Fibroblast of lung (primary cell): ENCODE results near the gene BAX. TPM values are rescaled to one million over a fixed set of nuclear protein-coding genes. Genes with fewer than 3 reads are reported as not detected.

Source experiments
- DNase-seq, 2 donors: peaks; one replicate each; pipeline versions ENCODE4 v3.0.0 to v3.0.0-alpha.2; 2010; ENCODE audit warnings: low read depth in 2 of 2
- H2AFZ ChIP-seq: 2 replicates; pipeline ENCODE4 v1.5.1; 2012; ENCODE audit warnings: low read length, control low read depth, inconsistent platforms
- H3K27ac ChIP-seq: 2 replicates; pipeline ENCODE4 v1.5.1; 2011; ENCODE audit warnings: low read length, control low read depth; ENCODE audit not compliant: insufficient read depth
- H3K27me3 ChIP-seq: 2 replicates; pipeline ENCODE4 v1.5.1; 2011; ENCODE audit warnings: mild to moderate bottlenecking, low read length; ENCODE audit not compliant: control insufficient read depth, insufficient read depth
- H3K36me3 ChIP-seq: 2 replicates; pipeline ENCODE4 v1.5.1; 2011; ENCODE audit warnings: low read length; ENCODE audit not compliant: control insufficient read depth, insufficient read depth
- H3K4me1 ChIP-seq: 2 replicates; pipeline ENCODE4 v1.5.1; 2011; ENCODE audit warnings: low read length; ENCODE audit not compliant: control insufficient read depth, insufficient read depth; ENCODE audit errors: extremely low read depth
- H3K4me2 ChIP-seq: 2 replicates; pipeline ENCODE4 v1.5.1; 2011; ENCODE audit warnings: low read length, control low read depth; ENCODE audit not compliant: insufficient read depth; ENCODE audit errors: extremely low read depth
- H3K4me3 ChIP-seq, 4 experiments: fragments of 200-600 bp in 1 of 4; sonication (generic) in 1 of 4; replicated peaks in 1 of 4; 2 replicates each; pipeline ENCODE4 v1.5.1; 2011 to 2016; ENCODE audit warnings: low read length in 4 of 4, low read depth in 3 of 4, mild to moderate bottlenecking in 3 of 4, control low read depth in 2 of 4, inconsistent platforms in 1 of 4, mixed read lengths in 1 of 4; ENCODE audit not compliant: insufficient read depth in 1 of 4; ENCODE audit errors: control extremely low read depth in 1 of 4
- H3K79me2 ChIP-seq: 2 replicates; pipeline ENCODE4 v1.5.1; 2012; ENCODE audit warnings: mild to moderate bottlenecking, low read length, inconsistent platforms; ENCODE audit not compliant: control insufficient read depth, insufficient read depth
- H3K9ac ChIP-seq: 2 replicates; pipeline ENCODE4 v1.5.1; 2011; ENCODE audit warnings: mild to moderate bottlenecking, low read length, control low read depth; ENCODE audit not compliant: insufficient read depth
- H3K9me3 ChIP-seq: 2 replicates; pipeline ENCODE4 v1.5.1; 2012; ENCODE audit warnings: low read depth, low read length; ENCODE audit not compliant: control insufficient read depth, insufficient read depth
- H4K20me1 ChIP-seq: 2 replicates; pipeline ENCODE4 v1.5.1; 2011; ENCODE audit warnings: low read length; ENCODE audit not compliant: control insufficient read depth, insufficient read depth; ENCODE audit errors: extremely low read depth
- CTCF ChIP-seq, 2 donors: IDR thresholded peaks in 1 of 2; conservative IDR thresholded peaks in 1 of 2; 1 replicate in 1 of 2; 2 replicates in 1 of 2; pipeline ENCODE4 v1.5.1; 2011 to 2012; ENCODE audit warnings: low read length in 2 of 2, control low read depth in 1 of 2, inconsistent platforms in 1 of 2, low read depth in 1 of 2, mild to moderate bottlenecking in 1 of 2
- EZH2 ChIP-seq: IDR thresholded peaks from 2 replicates; pipeline ENCODE4 v1.5.1; 2012; ENCODE audit warnings: low read length, control low read depth, mild to moderate bottlenecking; ENCODE audit errors: missing control alignments
- polyA plus RNA-seq, 2 donors: library from polyadenylated mRNA; depleted of rRNA in 1 of 2; stranded (reverse) in 1 of 2; unstranded in 1 of 2; fragments of >200 nt; gene quantifications; 2 replicates each; pipeline ENCODE4 v1.2.1, GENCODE V29; 2011 to 2012; ENCODE audit warnings: missing spikeins in 1 of 2
- total RNA-seq: library from RNA; depleted of rRNA; stranded (reverse); fragments of >200 nt; gene quantifications from 2 replicates; pipeline ENCODE4 v1.2.1, GENCODE V29; 2014

BAX gene
- total and polyA plus RNA-seq, 2 donors (not counting 1 experiment from before 2014, with no cell fraction given), result 70.1 to 194 TPM

- TF ChIP-seq EZH2 (no peak), CTCF (conservative IDR thresholded peaks at IDR 0.05 in 1 of 2, IDR thresholded peaks at IDR 0.05 in 1 of 2; ENCODE audit: low read depth in 1 of 2, low read length in 2 of 2) (no peak)
- no peaks in the 10 kb centered on the region for H4K20me1 ChIP-seq
- H3K36me3 ChIP-seq, result peaks cover 15% of the 10 kb centered on the region
- no peak for DNase-seq
- no peak overlapping the region for H2AFZ ChIP-seq
- no peak overlapping the region for H3K4me3 ChIP-seq
- H3K9ac ChIP-seq, result no peak overlapping the region
- no peak overlapping the region for H3K4me2 ChIP-seq
- no peaks in the 10 kb centered on the region for H3K9me3 ChIP-seq
- no peaks in the 10 kb centered on the region for H3K4me1 ChIP-seq
- no peak overlapping the region for H3K27ac ChIP-seq
- no peaks in the 10 kb centered on the region for H3K27me3 ChIP-seq
- H3K79me2 ChIP-seq, result no peaks in the 10 kb centered on the region
These were observed 41.4 kb upstream of the BAX start for GRCh38 chr19:48913114-48913889.

GRCh38 chr19:48914181-48914580 is 40.5 kb upstream of the BAX start:
- Histone ChIP-seq H3K36me3 (peaks cover 14% of the 10 kb centered on the region), H3K27ac (no peak overlapping the region), H3K9ac (no peak overlapping the region), H3K9me3 (no peaks in the 10 kb centered on the region), H3K79me2 (no peaks in the 10 kb centered on the region), H3K27me3 (no peaks in the 10 kb centered on the region), H4K20me1 (no peaks in the 10 kb centered on the region), H3K4me2 (no peak overlapping the region), H2AFZ (no peak overlapping the region), H3K4me1 (no peaks in the 10 kb centered on the region), H3K4me3 (no peak overlapping the region)
- TF ChIP-seq EZH2 (no peak), CTCF (conservative IDR thresholded peaks at IDR 0.05 in 1 of 2, IDR thresholded peaks at IDR 0.05 in 1 of 2; ENCODE audit: low read depth in 1 of 2, low read length in 2 of 2) (no peak)
- DNase-seq, result no peak

GRCh38 chr19:48915757-48916156 is 38.9 kb upstream of the BAX start:
- no peaks in the 10 kb centered on the region for H3K4me1 ChIP-seq
- H3K9ac ChIP-seq, result no peak overlapping the region
- TF ChIP-seq CTCF (conservative IDR thresholded peaks at IDR 0.05 in 1 of 2, IDR thresholded peaks at IDR 0.05 in 1 of 2; ENCODE audit: low read depth in 1 of 2, low read length in 2 of 2) (no peak), EZH2 (no peak)
- H3K4me2 ChIP-seq, result no peak overlapping the region
- no peak overlapping the region for H2AFZ ChIP-seq
- no peaks in the 10 kb centered on the region for H4K20me1 ChIP-seq
- no peaks in the 10 kb centered on the region for H3K79me2 ChIP-seq
- no peak overlapping the region for H3K27ac ChIP-seq
- peaks cover 14% of the 10 kb centered on the region for H3K36me3 ChIP-seq
- H3K4me3 ChIP-seq, result no peak overlapping the region
- H3K9me3 ChIP-seq, result no peaks in the 10 kb centered on the region
- no peak for DNase-seq
- no peaks in the 10 kb centered on the region for H3K27me3 ChIP-seq
